Stimulated activated CD4-positive, alpha-beta T cell treated with anti-CD3 and anti-CD28 coated beads, Interleukin-1b, Interleukin-23, amount 100 ng/mL, for 1 hour (primary cell): ENCODE results near the gene NAA35.

Experiments
- DNase-seq, 2 donors: peaks; one replicate each; pipeline ENCODE4 v3.0.0-alpha.2; 2020; ENCODE audit warnings: low read depth in 2 of 2

The NAA35 gene

DNA sequence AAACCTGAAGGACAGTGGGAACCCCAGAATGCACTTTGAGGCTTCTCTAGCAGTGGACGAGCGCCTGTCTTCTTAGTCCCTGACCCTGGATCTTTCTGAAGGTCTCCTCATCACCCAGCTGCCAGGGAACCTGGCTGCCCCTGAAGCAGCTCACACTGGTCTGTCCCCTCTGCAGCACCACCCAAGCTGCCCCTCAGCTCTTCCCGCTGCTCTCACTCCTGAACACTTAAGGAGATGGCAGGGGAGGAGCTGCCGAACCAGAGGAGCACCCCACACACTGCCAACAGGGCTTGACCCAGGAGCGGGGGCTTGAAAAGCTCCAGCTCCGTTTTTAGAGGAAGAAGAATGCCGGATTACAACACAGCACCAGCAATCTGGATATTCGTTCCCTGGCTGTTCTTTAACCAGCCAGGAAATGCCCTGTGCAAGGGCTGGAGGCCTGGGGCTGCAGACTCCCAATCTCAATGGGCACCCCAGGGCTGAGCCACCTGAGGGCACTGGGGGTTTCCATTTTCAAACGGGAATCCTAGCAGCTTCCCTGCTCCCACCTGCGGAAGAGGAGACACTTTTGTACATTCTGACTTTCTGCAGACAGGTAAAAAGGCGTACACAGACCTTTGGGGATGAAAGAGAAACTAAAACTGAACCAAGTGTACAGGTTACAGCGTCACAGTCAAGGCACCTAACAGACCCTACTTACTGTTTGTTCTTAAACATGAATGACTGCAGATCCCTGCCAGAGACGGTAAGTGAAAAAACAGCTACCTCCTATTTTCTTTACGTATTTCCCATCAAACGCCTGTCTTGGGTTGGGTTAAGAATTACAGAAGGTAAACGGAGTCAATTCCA is 122.1 kb downstream of the NAA35 start:
- DNase-seq: no peak

DNA sequence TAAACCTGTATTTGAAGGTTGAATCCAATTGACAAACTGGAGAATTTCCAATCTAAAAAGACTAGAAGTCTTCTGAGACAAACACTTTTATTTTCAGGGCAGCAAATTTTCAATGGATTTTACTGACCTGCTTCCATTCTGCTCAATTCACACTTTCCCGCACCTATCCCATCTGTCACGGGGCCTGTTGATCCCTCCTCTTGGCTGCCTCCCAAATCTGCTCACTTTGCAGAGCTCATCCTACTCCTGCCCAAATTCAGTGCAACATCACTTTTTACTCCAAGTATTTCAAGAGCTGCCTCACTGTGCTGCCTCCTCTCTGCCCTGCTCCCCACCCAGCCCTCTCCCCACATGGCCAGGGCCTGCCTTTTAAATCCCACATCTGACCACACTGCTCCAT is 123.3 kb downstream of the NAA35 start:
- DNase-seq: no peak

DNA sequence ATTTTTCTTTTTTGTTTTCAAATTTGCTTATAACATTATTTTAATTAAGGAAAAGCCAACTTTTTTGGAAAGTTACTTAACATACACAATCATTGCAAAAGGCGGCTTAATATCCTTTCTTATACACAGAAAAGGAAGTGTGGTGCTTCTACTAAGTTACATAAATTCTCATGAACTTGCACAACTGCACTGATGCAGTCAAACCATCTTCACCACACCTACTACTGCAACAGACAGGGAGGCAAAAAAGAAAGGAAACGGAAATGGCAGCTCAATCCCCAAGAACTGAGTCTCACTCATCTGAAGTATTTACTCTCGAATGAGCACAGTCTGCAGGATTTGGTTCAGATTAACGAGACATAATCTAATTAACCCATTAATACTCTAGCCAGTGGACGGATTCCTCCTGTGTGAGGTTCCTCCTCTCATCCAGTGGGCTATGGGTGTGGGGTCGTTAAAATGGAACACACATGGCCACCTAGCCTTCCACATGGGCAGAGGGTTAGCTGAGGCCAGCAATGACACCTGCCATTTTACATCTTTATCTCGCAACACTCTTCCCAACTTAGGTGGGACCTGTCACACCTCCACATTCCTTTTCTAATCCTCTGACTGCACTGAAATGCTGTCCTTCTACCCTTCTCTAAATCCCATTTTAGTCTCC is 128.4 kb downstream of the NAA35 start:
- DNase-seq: no peak
